TTC549 (cell line): ENCODE measurements around the gene TREML4.
"Not testable (repeated sequence)": the region's sequence is repeated elsewhere in the genome, so short reads cannot be mapped to it uniquely, and the experiment has no call there.

Experiments
- FAIRE-seq: peaks from 2 replicates; lab custom pipeline; 2012; peaks lifted over from hg19 to GRCh38; lab: Jason Lieb, UNC

TREML4 gene, protein sequence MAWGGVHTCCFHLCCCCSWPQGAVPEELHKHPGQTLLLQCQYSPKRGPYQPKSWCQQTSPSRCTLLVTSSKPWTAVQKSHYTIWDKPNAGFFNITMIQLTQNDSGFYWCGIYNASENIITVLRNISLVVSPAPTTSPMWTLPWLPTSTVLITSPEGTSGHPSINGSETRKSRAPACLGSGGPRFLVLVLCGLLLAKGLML

GRCh38 chr6:41228096-41228495, at the start of gene TREML4:
TSS of gene TREML4 (plus strand) at chr6:41228349. CDS start at chr6:41228428, 79 bp downstream.
- FAIRE-seq, result no peak

GRCh38 chr6:41179163-41179562, 49.0 kb upstream of the TREML4 start:
- FAIRE-seq, result no peak

GRCh38 chr6:41181566-41181965, 46.6 kb upstream of the TREML4 start:
- FAIRE-seq, result no peak

DNA sequence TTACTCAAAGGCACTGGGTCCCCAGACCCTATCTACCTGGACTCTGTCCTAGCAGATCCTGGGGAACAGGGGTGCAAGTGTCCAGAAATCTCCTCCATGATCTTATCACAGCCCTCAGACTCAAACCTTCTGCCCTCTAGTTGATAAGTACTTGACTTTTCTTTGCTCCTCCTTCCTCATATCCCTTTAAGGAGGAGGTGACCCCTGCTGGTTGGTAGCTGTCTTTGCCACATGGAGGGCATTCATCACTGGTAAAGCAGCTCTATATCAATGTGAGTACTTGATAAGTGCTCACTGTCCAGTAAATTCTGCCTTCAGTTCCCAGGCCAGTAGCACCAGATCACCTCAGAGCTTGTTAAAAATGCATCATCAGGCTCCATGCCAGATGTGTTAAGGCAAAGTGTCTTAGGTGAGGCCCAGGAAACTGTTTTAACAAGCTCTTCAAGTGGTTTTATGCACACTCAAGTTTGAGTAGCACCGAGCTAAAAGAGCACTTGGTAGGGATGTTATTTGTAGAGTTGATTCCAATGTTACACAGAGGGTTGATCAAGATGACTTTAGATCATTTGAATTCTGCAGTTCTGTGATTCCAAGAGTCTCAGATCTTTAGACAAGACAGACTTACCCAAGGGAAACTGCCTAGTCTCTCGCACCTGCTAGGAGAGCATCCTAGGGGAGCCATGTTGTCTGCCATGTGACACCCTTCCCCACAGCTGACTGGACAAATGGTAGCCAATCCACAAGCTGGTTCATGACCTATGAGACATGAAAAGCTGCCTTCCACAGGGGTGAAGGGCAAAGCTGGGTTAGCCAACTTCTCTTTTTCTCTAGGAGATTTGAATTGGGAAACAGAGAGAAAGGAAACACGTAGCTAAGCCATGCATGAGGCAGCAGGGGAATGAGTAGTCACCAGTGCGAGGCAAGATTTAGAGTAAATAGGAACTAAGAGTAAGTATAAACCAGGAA, 45.8 kb upstream of the TREML4 start:
- no peak for FAIRE-seq

DNA sequence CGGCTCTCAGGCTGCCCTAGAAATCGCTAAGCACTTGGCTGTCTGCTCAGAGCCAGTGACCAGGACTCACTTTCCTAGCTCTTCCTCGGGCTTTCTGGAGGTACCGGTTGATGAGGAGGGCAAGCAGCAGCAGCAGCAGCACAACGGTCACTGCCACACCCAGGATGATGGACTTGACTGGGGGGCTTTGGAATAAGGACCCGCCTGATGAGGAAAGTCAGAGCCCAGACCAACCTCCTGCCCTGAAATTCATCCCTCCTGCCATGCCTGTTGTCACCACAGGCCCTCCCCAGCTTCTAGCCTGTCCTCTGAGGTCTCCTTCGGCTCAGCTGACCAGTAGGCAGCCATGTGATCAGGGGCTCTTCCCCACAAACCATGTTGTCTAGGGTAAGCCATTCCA, 43.4 kb upstream of the TREML4 start:
- no peak for FAIRE-seq

DNA sequence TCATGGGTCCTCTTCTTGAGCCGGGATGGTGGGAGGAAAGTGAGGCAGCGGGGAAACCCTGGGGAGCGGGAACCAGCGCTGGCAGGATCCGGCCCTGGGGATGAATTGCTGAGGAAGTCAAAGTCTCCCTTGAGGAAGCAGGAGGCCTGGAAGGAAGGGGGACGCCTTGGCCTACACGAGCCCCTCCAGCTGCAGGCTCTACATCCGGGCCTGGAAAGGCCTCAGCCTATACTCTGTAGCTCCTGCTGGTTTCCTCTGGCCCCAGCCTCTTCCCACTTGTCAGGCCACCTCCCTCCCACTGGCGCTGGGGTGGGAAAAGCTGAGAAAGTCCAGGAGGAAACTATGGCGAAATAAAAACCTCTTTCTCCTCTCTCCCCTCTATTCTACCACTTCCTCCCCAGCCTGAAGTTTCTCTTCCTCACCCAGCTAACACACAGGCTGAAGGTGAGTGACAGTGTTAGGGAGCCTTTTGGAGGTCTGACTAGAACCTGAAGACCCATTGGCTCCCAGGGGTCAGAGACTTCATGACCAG, 42.1 kb upstream of the TREML4 start:
- FAIRE-seq, result no peak

DNA sequence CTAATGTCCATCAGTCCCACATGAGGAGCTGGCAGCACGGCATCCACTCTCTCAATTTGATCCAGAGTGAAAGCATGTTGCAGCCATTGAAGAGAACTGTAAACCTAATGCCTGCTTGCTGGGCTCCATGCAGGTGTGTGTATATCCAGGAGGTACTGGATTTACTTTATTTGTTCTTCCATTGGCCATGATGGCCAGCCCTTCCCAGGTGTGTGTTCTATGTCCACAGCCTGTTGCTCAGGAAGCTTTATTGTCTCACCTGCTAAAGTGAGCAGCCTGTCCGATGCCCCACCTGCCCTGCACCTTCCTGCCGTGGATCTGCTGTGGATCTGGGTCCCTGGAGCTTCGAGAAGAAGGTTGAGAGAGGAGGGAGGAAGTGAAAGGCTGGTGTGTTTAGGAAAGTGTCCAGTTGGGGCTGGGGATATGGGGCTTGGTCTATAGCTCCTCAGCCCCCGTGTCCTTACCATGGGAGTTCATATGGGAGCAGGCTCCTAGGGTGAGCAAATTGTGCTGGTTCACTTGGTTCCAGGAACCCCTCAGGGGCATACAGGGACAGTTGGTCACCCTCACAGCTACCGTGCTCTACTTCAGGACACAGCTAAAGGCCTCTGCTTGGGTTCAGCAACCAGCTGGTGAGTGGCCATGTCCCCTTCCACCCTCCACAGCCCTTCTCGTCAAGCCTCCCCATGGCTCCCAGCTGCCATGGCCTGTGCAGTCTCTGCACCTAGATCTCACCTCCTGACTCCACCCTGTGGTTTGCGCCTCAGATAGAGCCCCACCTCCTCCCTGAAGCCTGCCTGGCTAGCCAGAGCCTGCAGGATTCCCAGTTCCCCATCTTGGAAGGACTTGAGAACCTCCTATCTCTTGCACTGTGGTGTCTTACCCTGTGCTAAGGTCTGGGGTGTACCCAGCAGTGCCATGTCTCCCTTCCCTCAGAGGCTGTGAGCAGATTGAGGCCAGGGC, 39.9 kb upstream of the TREML4 start:
- no peak for FAIRE-seq

DNA sequence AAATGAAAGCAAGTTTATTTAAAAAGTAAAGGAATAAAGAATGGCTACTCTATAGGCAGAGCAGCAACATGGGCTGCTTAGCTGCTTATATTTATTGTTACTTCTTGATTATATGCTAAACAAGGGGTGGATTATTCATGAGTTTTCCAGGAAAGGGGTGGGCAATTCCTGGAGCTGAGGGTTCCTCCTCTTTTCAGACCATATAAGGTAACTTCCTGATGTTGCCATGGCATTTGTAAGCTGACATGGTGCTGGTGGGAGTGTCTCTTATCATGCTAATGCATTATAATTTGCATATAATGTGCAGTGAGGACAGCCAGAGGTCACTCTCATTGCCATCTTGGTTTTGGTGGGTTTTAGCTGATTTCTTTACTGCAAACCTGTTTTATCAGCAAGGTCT, 39.1 kb upstream of the TREML4 start:
- not testable (repeated sequence) for FAIRE-seq

- no peak for FAIRE-seq
Measured at GRCh38 chr6:41189967-41190366, 38.2 kb upstream of the TREML4 start.

GRCh38 chr6:41190791-41191190, 37.4 kb upstream of the TREML4 start:
- no peak for FAIRE-seq

DNA sequence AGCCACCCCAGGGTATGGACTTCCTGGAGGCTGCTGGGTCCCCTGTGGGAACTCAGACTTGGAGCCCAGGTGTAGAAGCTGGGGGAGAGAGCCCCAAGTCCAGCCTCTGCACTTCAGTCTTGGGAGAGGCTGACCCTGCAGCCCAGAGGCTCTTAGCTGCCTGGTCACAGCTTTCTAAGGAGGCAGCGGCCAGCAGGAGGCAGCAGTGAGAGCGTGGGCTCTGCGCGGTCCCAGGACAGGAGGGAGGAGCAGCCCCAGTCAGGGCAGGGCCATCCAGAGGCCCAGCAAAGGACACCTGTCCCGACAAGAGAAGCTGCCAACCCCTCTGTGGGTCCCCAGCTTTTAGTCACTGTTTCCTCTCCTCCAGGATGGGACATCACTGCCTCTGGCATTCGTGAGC, 36.6 kb upstream of the TREML4 start:
- no peak for FAIRE-seq

DNA sequence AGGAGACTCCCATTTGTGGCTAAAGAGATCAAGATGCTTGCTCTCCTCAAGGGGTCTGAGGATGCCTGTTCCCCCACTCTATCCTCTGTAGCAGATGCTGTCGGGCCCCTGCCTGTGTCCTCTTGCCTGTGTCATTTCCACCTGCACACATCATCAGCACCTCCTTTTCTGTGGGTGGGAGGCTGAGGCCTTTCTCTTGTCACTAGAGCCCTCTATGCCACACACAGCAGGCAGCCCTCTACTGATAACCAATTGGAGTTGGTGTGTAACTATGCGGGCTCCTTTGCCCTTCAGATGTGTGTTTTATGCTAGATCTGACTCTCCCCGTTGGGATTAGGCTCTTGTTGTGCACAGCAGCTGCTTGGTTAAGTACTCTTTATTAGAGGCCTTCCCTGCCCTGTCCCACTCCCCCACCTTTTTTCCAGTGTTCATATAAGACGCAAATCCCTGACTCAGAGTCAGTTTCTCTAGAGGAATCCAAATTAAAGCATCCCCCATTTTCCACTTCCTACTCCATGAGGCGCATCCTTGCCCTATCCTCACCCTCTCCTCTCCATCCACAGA, 34.9 kb upstream of the TREML4 start:
- no peak for FAIRE-seq

- FAIRE-seq, result no peak
Measured at GRCh38 chr6:41193884-41194283, 34.3 kb upstream of the TREML4 start.

- no peak for FAIRE-seq
Measured at GRCh38 chr6:41194386-41194785, 33.8 kb upstream of the TREML4 start.

GRCh38 chr6:41197234-41197633, 30.9 kb upstream of the TREML4 start:
- FAIRE-seq, result no peak

GRCh38 chr6:41199552-41200246, 28.4 kb upstream of the TREML4 start:
- no peak for FAIRE-seq

DNA sequence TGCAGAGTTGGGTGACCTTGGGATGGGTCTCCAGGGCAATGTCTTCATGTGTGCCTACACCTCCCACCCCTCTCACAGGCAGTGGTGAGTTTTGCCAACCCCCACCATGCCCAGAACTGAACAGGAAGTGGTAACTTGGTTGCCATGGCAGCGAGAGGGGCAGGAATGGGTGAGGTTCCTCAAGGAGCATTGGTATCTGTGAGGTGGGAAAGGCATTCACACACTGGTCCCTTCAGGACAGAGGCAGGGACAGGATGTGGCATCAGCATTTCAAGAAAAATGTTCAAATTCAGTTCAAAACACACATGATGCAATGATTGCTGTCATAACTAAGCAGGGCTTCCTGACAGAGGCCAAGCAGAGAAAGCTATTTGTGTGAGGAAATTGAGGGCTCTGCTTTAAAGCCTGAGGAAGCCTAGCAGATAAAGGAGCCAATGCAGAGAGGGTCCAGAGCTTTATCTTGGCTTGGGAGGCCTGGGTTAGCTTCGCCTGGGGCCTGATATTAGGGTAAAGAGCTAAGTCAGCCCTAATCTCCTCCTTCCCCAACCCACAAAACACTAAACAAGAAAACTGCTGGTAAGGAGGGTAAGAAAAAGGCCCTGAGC, 27.8 kb upstream of the TREML4 start:
- FAIRE-seq, result no peak

GRCh38 chr6:41200901-41201763, 27.0 kb upstream of the TREML4 start, which contains the start of gene TREML2:
TSS of gene TREML2 (minus strand) at chr6:41201149. CDS start at chr6:41201008, 141 bp downstream.
- FAIRE-seq, result no peak

GRCh38 chr6:41201764-41202173, 26.4 kb upstream of the TREML4 start:
- no peak for FAIRE-seq

- FAIRE-seq, result no peak
Measured at GRCh38 chr6:41204156-41204555, 24.0 kb upstream of the TREML4 start.
